Right lung (tissue), 5 donors: Measurements from ENCODE around the gene SULT2B1. TPM values are rescaled to one million over a fixed set of nuclear protein-coding genes. Genes with fewer than 3 reads are reported as not detected.
"Not testable (repeated sequence)": the region's sequence is repeated elsewhere in the genome, so short reads cannot be mapped to it uniquely, and the experiment has no call there.

ENCODE experiments used
- DNase-seq, 2 donors: peaks; one replicate each; pipeline ENCODE4 v3.0.0-alpha.2; 2013
- polyA plus RNA-seq, 5 donors: library from polyadenylated mRNA; unstranded; fragments of 120-200 nt; gene quantifications; one replicate each; pipeline versions ENCODE4 v1.2.1 to v1.2.3, GENCODE V29; 2013; ENCODE audit warnings: inconsistent platforms in 1 of 5, low replicate concordance in 1 of 5; ENCODE audit not compliant: insufficient read length in 5 of 5, insufficient read depth in 1 of 5

Gene SULT2B1
- polyA plus RNA-seq, 5 donors: 1.6 to 4.2 (median 3.3) TPM

- no peak for DNase-seq
These were observed 4.9 kb downstream of the SULT2B1 start for GRCh38 chr19:48556825-48557224.

- DNase-seq: no peak
These were observed 6.2 kb downstream of the SULT2B1 start for GRCh38 chr19:48558018-48558684.

- no peak for DNase-seq
These were observed 8.1 kb downstream of the SULT2B1 start for GRCh38 chr19:48560095-48560530.

GRCh38 chr19:48561412-48561811 is 9.4 kb downstream of the SULT2B1 start:
- no peak for DNase-seq

- no peak for DNase-seq
These were observed 13.1 kb downstream of the SULT2B1 start for GRCh38 chr19:48565090-48565489.

- DNase-seq: no peak
These were observed 16.4 kb downstream of the SULT2B1 start for GRCh38 chr19:48568345-48568886.

- no peak for DNase-seq
These were observed 17.8 kb downstream of the SULT2B1 start for GRCh38 chr19:48569814-48570213.

- no peak for DNase-seq
These were observed 19.6 kb downstream of the SULT2B1 start for GRCh38 chr19:48571378-48572162.

GRCh38 chr19:48573163-48573505 is 21.2 kb downstream of the SULT2B1 start:
- DNase-seq: no peak

- DNase-seq: no peak
These were observed 24.1 kb downstream of the SULT2B1 start for GRCh38 chr19:48575931-48576622.

GRCh38 chr19:48577908-48578307 is 25.9 kb downstream of the SULT2B1 start:
- DNase-seq: not testable (repeated sequence)

- DNase-seq: no peak
These were observed 26.9 kb downstream of the SULT2B1 start for GRCh38 chr19:48578891-48579290.

GRCh38 chr19:48582168-48582567 is 30.2 kb downstream of the SULT2B1 start:
- no peak for DNase-seq

- no peak for DNase-seq
These were observed 35.4 kb downstream of the SULT2B1 start for GRCh38 chr19:48587387-48587786.

- peak; percentile 75 to 80 for DNase-seq
These were observed 36.9 kb downstream of the SULT2B1 start for GRCh38 chr19:48588670-48589401.

- no peak for DNase-seq
These were observed 39.0 kb downstream of the SULT2B1 start for GRCh38 chr19:48591021-48591420.

GRCh38 chr19:48595171-48595570 is 43.2 kb downstream of the SULT2B1 start:
- no peak for DNase-seq

- no peak for DNase-seq
These were observed 43.9 kb downstream of the SULT2B1 start for GRCh38 chr19:48595833-48596232.

GRCh38 chr19:48596237-48596636 is 44.3 kb downstream of the SULT2B1 start:
- no peak for DNase-seq

- no peak for DNase-seq
These were observed 44.9 kb downstream of the SULT2B1 start for GRCh38 chr19:48596679-48597465.
